GM12878 (cell line): ENCODE data around the gene EIF4EBP2. TPM values are rescaled to one million over a fixed set of nuclear protein-coding genes. Genes with fewer than 3 reads are reported as not detected.

Experiments
- FOS ChIP-seq: IDR thresholded peaks from 3 replicates; pipeline ENCODE4 v1.6.1; 2011; ENCODE audit warnings: borderline replicate concordance; ENCODE audit not compliant: insufficient read length; ENCODE audit errors: extremely low read depth
- FOXM1 ChIP-seq: IDR thresholded peaks from 2 replicates; pipeline ENCODE4 v1.6.1; 2012; ENCODE audit warnings: low read depth, mild to moderate bottlenecking, inconsistent platforms, low read length, moderate library complexity
- JUND ChIP-seq: IDR thresholded peaks from 2 replicates; pipeline ENCODE4 v1.6.1; 2012; ENCODE audit warnings: low read depth, mild to moderate bottlenecking, low read length, improper control_type of control experiment, moderate library complexity
- KDM1A ChIP-seq: fragments of 200-600 bp; sonication (generic); IDR thresholded peaks from 2 replicates; pipeline ENCODE4 v1.6.1; 2016; ENCODE audit warnings: borderline replicate concordance
- NFXL1 ChIP-seq: fragments of 450-650 bp; IDR thresholded peaks from 2 replicates; pipeline ENCODE4 v1.6.1; 2017; ENCODE audit warnings: antibody characterized with exemption, mild to moderate bottlenecking, borderline replicate concordance
- POLR2AphosphoS2 ChIP-seq: IDR thresholded peaks from 2 replicates; pipeline ENCODE4 v1.6.1; 2011; ENCODE audit warnings: low read depth, mild to moderate bottlenecking, low read length, improper control_type of control experiment, moderate library complexity
- RAD51 ChIP-seq: fragments of 450-650 bp; IDR thresholded peaks from 2 replicates; pipeline ENCODE4 v1.6.1; 2016; ENCODE audit warnings: moderate library complexity, mild to moderate bottlenecking, inconsistent platforms
- RB1 ChIP-seq: fragments of 450-650 bp; formaldehyde crosslinking; IDR thresholded peaks from 2 replicates; pipeline ENCODE4 v1.6.1; 2017; ENCODE audit warnings: mild to moderate bottlenecking, borderline replicate concordance
- SIN3A ChIP-seq: IDR thresholded peaks from 2 replicates; pipeline ENCODE4 v1.6.1; 2012; ENCODE audit warnings: low read depth, low read length, improper control_type of control experiment
- TCF7 ChIP-seq: IDR thresholded peaks from 2 replicates; pipeline ENCODE4 v1.6.1; 2014; ENCODE audit warnings: antibody characterized with exemption, borderline replicate concordance
- ZNF207 ChIP-seq: fragments of 450-650 bp; IDR thresholded peaks from 2 replicates; pipeline ENCODE4 v1.6.1; 2014; ENCODE audit warnings: antibody characterized with exemption, mild to moderate bottlenecking, borderline replicate concordance
- ZNF622 ChIP-seq: fragments of 450-650 bp; IDR thresholded peaks from 2 replicates; pipeline ENCODE4 v1.6.1; 2017; ENCODE audit warnings: mild to moderate bottlenecking, inconsistent platforms
- polyA plus RNA-seq, 11 experiments: library from polyadenylated mRNA; depleted of rRNA in 4 of 11; unstranded in 6 of 11; stranded (reverse) in 5 of 11; fragments of >200 nt; fragmentation: Nextera tagmentation in 4 of 11; fragmentation: Illumina TruSeq in 1 of 11; extraction: Ambion mirVana in 4 of 11; extraction: Trizol in 1 of 11; gene quantifications; 1 replicate in 1 of 11; 2 replicates in 10 of 11; pipeline versions ENCODE4 v1.2.1 to v1.2.3, GENCODE V29; 2011 to 2016; ENCODE audit warnings: inconsistent platforms in 2 of 11, missing spikeins in 2 of 11, low read depth in 1 of 11
- total RNA-seq, 4 experiments: library from RNA; depleted of rRNA in 3 of 4; stranded (reverse); fragments of >200 nt in 3 of 4; fragmentation: Illumina TruSeq in 1 of 4; extraction: Trizol in 1 of 4; gene quantifications; 2 replicates each; pipeline versions ENCODE4 v1.2.1 to v1.2.3, GENCODE V29; 2013 to 2021
- TF ChIP-seq, protein P1 (sequence below): fragments of 450-650 bp; IDR thresholded peaks from 2 replicates; pipeline ENCODE4 v1.6.1; 2017; ENCODE audit warnings: mild to moderate bottlenecking, low read depth, inconsistent platforms; ENCODE audit not compliant: poor library complexity, severe bottlenecking
- TF ChIP-seq, protein P2 (sequence below): IDR thresholded peaks from 2 replicates; pipeline ENCODE4 v1.6.1; 2012; ENCODE audit warnings: low read depth, low read length, improper control_type of control experiment
- TF ChIP-seq, protein P3 (sequence below): IDR thresholded peaks from 2 replicates; pipeline ENCODE4 v1.6.1; 2011; ENCODE audit warnings: low read depth, mild to moderate bottlenecking, low read length, moderate library complexity, borderline replicate concordance; ENCODE audit errors: extremely low read depth
- TF ChIP-seq, protein P4 (sequence below): fragments of 450-650 bp; IDR thresholded peaks from 2 replicates; pipeline ENCODE4 v1.6.1; 2017; ENCODE audit warnings: mild to moderate bottlenecking, moderate library complexity
- TF ChIP-seq, protein P5 (sequence below): IDR thresholded peaks from 2 replicates; pipeline ENCODE4 v1.6.1; 2011; ENCODE audit warnings: low read depth, low read length, improper control_type of control experiment, borderline replicate concordance
- TF ChIP-seq, protein P6 (sequence below): IDR thresholded peaks from 2 replicates; pipeline ENCODE4 v1.6.1; 2012; ENCODE audit warnings: mild to moderate bottlenecking, low read depth, low read length

EIF4EBP2 gene
- total and polyA plus RNA-seq, 10 of the 15 experiments (the other 5 are each of a cell fraction or from before 2014, with no cell fraction given) = 14.4 to 51.3 (median 28.9) TPM

DNA sequence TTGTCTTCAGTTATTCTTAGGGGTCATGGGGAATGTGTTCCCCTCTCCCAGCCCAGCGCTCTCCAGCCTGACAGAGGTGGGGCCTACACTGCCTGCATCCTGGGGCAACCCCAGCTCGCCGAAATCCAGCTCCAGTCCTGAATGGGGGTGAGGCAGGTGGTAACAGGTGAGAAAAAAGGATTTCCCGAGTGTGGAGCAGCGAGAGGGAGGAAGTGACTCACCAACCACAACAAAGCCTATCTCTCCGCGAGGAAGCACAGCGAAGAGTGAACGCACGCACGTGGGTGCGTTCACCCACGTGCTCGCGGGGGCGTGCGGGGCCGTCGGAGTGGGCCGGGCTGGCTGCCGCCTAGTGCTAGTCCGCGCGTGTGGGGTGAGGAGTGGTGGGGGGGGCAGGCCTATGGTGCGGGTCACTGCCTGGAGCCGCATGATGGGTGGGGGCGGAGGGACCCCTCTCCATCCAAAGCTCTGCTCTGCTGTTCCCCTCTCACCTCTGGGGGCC is 73.8 kb downstream of the EIF4EBP2 start (continued):
- TF ChIP-seq, protein P1, sequence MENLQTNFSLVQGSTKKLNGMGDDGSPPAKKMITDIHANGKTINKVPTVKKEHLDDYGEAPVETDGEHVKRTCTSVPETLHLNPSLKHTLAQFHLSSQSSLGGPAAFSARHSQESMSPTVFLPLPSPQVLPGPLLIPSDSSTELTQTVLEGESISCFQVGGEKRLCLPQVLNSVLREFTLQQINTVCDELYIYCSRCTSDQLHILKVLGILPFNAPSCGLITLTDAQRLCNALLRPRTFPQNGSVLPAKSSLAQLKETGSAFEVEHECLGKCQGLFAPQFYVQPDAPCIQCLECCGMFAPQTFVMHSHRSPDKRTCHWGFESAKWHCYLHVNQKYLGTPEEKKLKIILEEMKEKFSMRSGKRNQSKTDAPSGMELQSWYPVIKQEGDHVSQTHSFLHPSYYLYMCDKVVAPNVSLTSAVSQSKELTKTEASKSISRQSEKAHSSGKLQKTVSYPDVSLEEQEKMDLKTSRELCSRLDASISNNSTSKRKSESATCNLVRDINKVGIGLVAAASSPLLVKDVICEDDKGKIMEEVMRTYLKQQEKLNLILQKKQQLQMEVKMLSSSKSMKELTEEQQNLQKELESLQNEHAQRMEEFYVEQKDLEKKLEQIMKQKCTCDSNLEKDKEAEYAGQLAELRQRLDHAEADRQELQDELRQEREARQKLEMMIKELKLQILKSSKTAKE = no peak
- TF ChIP-seq, protein P2, sequence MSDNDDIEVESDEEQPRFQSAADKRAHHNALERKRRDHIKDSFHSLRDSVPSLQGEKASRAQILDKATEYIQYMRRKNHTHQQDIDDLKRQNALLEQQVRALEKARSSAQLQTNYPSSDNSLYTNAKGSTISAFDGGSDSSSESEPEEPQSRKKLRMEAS = peak; percentile 67
- TF ChIP-seq FOXM1 (no peak; the same call in 1 of the 2 replicates), RAD51 (peak; percentile 78), TCF7 (peak; percentile 99), KDM1A (no peak), FOS (no peak), RB1 (no peak), POLR2AphosphoS2 (no peak), ZNF622 (no peak), ZNF207 (no peak; the same call in 1 of the 2 replicates), NFXL1 (no peak), JUND (0 out of 2 replicates have a peak, but pooled peaks have one; percentile 29), SIN3A (no peak)
- TF ChIP-seq, protein P3, sequence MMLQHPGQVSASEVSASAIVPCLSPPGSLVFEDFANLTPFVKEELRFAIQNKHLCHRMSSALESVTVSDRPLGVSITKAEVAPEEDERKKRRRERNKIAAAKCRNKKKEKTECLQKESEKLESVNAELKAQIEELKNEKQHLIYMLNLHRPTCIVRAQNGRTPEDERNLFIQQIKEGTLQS = no peak
- TF ChIP-seq, protein P4, sequence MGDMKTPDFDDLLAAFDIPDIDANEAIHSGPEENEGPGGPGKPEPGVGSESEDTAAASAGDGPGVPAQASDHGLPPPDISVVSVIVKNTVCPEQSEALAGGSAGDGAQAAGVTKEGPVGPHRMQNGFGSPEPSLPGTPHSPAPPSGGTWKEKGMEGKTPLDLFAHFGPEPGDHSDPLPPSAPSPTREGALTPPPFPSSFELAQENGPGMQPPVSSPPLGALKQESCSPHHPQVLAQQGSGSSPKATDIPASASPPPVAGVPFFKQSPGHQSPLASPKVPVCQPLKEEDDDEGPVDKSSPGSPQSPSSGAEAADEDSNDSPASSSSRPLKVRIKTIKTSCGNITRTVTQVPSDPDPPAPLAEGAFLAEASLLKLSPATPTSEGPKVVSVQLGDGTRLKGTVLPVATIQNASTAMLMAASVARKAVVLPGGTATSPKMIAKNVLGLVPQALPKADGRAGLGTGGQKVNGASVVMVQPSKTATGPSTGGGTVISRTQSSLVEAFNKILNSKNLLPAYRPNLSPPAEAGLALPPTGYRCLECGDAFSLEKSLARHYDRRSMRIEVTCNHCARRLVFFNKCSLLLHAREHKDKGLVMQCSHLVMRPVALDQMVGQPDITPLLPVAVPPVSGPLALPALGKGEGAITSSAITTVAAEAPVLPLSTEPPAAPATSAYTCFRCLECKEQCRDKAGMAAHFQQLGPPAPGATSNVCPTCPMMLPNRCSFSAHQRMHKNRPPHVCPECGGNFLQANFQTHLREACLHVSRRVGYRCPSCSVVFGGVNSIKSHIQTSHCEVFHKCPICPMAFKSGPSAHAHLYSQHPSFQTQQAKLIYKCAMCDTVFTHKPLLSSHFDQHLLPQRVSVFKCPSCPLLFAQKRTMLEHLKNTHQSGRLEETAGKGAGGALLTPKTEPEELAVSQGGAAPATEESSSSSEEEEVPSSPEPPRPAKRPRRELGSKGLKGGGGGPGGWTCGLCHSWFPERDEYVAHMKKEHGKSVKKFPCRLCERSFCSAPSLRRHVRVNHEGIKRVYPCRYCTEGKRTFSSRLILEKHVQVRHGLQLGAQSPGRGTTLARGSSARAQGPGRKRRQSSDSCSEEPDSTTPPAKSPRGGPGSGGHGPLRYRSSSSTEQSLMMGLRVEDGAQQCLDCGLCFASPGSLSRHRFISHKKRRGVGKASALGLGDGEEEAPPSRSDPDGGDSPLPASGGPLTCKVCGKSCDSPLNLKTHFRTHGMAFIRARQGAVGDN = no peak
- TF ChIP-seq, protein P5, sequence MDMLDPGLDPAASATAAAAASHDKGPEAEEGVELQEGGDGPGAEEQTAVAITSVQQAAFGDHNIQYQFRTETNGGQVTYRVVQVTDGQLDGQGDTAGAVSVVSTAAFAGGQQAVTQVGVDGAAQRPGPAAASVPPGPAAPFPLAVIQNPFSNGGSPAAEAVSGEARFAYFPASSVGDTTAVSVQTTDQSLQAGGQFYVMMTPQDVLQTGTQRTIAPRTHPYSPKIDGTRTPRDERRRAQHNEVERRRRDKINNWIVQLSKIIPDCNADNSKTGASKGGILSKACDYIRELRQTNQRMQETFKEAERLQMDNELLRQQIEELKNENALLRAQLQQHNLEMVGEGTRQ = peak; percentile 44; the same call in 1 of the 2 replicates
- TF ChIP-seq, protein P6, sequence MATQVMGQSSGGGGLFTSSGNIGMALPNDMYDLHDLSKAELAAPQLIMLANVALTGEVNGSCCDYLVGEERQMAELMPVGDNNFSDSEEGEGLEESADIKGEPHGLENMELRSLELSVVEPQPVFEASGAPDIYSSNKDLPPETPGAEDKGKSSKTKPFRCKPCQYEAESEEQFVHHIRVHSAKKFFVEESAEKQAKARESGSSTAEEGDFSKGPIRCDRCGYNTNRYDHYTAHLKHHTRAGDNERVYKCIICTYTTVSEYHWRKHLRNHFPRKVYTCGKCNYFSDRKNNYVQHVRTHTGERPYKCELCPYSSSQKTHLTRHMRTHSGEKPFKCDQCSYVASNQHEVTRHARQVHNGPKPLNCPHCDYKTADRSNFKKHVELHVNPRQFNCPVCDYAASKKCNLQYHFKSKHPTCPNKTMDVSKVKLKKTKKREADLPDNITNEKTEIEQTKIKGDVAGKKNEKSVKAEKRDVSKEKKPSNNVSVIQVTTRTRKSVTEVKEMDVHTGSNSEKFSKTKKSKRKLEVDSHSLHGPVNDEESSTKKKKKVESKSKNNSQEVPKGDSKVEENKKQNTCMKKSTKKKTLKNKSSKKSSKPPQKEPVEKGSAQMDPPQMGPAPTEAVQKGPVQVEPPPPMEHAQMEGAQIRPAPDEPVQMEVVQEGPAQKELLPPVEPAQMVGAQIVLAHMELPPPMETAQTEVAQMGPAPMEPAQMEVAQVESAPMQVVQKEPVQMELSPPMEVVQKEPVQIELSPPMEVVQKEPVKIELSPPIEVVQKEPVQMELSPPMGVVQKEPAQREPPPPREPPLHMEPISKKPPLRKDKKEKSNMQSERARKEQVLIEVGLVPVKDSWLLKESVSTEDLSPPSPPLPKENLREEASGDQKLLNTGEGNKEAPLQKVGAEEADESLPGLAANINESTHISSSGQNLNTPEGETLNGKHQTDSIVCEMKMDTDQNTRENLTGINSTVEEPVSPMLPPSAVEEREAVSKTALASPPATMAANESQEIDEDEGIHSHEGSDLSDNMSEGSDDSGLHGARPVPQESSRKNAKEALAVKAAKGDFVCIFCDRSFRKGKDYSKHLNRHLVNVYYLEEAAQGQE = no peak
